Measurements from ENCODE around the gene VAC14.

Gene VAC14

DNA sequence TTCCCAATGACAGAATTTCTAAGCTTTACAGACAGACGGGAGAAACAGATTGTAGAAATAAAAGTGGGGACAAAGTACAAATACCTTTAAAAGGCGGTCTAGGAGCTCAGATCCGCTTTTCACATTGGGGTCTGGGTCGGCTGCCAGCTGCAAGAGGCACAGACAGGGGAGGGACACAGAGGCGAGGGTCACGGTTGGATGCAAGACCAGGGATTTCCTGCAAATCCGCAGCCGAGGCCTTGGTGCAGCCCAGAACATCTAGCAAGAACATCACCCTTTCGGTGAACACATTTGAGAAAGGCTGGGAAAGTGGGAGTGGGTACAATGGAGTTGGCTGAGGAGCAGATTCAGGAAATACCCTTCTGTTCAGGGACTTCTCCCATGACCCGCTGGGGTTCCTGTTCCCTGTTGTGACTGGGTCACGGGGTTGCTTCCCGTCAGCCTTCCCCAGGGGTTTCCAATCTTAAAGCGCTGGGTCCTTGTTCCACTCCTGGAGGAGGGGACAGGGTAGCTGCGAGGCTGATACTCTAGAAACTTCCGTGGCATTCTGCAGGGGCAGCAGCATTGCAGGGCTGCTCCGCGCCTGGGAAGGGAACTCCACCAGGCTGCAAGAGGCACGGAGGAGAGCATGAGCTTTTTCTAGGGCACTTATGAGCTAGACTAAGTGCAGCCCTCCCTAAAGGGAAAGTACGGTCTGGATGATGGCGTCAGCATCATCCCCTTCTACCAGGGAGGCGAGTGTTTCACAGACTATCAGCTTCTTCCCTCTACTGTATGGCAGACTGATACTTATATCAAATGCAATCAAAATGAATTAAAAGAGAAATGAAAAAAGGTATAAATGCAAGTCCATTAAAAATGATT is 16.0 kb downstream of the VAC14 start:
- no peak for DNase-seq

DNA sequence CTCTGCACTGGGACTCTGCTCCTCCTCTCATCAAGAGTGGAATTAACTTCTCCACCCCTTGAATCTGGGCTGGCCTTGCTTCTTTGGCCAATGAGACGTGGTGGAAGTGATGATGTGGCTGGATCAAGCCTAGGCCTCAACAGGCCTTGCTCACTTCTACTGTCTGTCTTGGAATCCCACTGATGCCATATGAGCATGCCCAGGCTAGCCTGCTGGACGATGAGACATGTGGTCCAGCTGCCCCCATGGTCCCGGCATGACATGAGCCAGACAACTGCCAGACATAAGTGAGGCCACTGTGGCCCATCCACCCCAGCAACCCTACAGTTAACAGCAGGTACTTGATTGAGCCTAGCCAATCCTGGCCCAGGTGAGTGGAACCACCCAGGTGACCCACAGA is 18.7 kb downstream of the VAC14 start:
- no peak for DNase-seq

DNA sequence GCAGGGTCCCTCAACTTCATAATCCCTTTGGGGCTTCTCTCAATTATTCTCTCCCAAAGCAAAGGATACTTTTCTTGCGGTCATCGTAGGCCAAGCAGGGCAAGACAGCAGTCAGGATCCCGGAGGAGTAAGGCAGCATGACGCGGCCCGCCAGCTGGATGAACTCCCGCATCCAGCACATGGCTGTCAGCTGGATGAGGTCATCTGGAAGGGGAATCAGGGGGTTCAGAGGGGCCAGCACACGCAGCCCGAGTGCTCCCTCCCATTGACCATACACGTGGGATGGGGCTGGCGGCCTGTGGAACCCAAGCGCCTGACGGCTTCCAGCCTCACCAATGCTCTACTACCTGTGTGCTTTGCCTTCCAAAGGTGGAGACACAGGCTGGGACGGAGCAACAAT is 19.2 kb downstream of the VAC14 start:
- DNase-seq, result no peak

DNA sequence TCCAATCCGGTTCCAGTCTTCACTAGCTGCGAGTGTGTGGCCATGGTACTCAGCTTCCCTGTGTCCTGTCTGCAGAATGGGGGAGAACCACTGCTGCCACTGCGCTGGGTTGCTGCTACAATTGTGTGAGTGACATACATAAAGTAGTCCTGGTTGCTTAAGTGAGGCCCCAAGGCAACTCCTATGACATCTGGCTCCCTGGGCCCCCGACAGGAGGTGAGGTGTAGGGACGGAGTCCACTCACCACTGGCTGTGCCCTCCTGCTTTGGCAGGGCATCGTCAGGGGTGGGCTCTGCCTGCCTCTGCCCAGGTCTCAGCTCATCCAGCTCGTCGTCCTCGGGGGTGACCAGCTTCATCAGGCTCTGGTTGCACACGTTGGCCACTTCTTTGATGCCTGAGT is 20.4 kb downstream of the VAC14 start:
- DNase-seq, result no peak

DNA sequence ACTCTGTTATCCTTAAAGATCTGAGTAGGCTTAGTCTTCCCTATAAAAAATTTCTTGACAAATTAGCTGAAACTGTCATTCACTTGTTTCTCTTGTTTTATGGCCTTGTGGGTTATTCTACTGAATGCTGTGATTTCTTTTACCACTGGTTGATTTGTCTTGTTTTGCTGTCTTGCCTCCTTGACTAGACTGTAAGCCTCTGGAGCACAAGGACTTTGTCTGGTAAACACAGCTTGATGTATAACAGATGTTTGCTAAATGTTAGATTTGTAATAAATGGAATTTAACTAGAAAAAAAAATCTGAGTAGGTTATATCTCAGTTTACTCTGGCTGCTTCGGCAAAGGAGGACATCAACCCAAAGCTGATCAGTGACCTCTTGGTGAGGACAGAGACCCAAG is 21.6 kb downstream of the VAC14 start:
- DNase-seq, result no peak

DNA sequence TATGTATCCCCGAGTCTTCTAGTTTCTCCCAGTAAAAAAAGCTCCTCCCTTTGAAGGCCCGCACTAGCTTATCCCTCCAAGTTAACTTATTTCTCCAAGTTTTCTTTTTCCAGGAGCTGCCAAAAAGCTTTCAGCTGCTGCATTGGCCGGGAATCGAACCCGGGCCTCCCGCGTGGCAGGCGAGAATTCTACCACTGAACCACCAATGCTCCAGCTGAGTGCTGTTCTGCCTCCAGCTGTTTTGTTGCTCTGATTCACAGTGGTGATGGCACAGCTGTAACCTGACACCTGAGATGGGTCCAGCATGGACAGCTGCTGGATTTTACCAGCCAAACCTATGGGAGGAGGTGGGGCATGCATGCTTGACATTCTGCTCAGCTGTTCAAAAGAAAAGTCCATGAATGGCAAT is 22.1 kb downstream of the VAC14 start:
- DNase-seq, result no peak

DNA sequence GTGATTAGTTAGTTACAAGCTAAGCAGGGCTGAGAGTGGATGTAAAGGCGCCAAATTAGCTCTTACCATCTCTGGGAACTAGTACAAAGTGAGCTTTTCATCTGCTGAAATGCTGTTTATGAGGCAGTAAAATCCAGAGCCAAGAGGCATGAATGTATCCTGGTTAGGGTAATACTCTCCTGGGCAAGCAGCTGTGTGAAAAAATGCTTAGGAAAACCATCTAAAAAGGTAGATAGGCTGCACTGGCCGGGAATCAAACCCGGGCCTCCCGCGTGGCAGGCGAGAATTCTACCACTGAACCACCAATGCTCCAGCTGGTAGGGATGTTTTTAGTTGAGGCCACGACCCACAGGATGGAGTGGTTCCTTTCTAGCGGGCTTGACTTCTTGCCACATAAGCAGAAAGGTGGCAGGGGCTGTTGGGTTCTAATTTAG is 23.0 kb downstream of the VAC14 start:
- no peak for DNase-seq

DNA sequence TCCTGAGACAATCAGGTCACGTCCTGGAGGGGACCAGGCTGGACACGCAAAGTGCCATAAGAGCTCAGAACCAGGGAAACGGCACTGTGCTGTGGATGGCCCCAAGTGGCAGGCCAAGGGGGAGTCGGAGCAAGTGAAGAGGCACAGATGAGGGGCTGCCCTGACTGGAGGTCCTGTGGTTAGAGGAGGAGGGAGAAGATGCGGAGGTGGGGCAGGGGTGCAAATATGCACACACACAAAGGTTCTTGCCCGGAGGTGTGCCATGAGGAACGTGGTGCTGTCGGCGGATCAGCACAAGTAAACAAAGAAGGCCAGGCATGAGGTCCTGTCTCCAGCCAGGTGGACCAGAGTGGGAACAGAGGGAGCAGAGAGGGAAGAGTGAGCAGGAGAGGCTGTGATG is 23.5 kb downstream of the VAC14 start:
- no peak for DNase-seq

DNA sequence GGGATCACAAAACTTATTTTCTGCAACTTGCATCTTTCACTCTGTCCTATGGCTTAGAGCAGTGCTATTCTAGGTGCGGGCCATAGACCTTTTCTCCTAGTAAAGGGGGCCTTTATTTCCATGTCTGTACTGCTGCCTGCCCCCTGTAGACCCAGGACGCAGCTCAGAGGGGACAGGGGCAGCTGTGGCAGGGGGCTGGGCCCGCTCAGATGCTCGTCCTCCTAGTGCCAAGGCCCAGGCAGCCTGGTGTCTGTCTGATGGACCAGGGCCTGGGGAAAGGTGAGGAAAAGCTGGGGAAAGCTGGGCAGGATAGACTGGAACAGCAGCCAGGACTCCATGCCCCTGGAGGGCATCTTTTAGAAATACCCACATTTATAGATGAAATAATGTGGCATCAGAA is 25.6 kb downstream of the VAC14 start:
- DNase-seq, result no peak

DNA sequence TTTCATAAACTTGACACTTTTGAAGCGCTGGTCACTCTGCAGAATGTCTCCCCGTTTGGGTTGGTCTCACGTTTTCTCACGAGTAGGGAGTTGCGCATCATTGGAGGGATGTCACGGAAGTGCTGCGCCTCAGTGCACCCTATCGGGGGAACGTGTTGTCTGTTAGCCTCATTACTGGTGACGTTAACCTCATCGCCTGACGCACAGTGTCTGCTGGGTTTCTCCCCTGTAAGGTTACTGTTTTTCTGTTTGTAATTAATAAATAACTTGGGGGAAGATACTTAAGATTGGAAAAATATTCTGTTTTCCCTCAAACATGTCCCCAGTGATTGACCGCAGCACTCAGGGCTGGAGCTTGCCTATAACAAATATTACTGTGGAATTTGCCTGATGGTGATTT is 26.7 kb downstream of the VAC14 start:
- no peak for DNase-seq

DNA sequence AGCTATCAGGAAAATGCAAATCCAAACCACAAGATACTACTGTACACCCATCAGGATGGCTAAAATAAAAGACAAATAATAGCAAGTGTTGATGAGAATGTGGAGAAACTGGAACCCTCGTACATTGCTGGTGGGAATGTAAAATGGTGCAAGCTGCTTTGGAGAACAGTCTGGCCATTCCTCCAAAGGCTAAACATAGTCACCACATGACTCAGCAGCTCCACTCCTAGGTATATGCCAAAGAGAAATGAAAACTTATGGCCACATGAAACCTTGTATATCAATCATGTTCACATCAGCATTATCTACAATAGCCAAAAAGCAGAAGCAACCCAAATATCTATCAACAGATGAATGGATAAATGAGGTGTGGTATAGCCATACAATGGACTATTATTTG is 28.5 kb downstream of the VAC14 start:
- DNase-seq, result no peak

DNA sequence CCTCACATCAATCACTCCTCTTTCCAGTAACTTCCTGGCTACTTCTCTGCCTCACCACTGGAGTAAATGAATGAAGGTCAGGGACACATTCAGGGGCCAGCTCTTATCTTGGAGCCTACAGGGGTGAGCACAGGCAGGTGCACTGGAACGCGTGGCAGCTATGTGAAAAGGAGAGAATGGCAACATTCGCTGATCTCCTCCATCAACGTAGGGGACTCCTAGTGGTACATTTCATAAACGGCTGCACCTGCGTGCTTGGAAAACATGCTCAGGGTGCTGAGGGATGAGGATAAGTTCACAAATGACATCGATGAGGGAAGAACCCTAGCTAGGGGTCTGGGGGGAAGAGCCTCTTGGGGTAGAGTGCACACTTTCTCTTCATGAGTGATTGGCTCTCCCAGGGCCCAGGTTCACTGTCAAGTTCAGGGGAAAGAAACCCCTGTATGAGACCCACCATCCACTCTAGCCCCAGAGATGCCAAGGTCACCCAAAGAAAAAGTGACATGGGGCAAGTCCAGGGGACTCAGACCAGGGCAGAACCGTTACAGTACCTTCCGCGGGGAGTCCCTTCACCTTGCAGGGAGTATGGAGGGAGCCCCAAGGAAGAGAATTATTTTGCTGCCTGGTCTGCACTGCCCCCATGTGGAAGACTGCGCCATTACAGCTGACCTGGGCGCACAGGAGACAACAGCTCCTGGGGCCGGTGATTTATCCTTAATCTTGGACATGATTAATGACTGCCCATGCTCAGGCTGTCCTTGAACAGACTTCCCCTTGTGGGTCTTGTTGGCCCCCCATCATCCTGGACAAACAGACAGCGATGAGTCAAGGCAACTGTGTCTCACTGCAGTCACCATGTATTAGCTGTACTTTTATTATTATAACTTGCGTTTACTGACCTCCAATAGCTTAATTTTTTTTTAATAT is 30.1 kb downstream of the VAC14 start:
- peak; percentile 83 for DNase-seq

DNA sequence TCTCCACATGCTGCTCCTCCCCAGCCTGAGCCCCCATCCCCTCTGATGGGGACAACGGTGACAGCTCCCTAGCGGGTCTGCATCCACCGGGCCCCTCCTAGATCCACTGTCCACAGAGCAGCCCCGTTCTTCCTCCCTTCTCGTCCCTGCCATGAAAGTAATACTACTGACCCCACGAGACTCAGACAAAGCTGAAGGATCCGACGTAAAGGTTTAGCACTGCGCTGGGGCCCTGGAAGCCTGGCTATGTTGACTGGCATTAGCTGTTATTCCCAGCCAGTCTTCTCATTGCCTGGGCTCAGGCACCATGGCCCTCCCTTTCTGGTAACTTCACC is 30.7 kb downstream of the VAC14 start:
- no peak for DNase-seq

DNA sequence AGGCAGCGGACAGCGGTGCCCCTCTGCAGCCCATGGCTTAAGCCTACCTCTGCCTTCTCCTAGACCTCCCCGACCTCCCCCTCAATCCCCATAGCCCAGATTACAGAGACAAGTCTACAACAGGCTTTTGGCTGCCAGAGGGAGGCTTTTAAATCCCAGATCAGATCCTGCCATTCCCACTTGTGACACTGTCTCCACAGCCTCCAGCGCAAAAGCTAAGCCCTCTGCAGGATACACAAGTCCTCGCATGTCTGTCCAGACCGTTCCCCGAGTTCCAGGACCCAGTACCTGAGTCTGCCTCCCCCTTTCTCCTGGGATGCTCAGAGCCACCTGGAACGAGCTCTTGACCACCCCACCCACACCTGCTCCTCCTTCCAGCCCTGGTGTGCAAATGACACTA is 31.2 kb downstream of the VAC14 start:
- DNase-seq, result no peak

DNA sequence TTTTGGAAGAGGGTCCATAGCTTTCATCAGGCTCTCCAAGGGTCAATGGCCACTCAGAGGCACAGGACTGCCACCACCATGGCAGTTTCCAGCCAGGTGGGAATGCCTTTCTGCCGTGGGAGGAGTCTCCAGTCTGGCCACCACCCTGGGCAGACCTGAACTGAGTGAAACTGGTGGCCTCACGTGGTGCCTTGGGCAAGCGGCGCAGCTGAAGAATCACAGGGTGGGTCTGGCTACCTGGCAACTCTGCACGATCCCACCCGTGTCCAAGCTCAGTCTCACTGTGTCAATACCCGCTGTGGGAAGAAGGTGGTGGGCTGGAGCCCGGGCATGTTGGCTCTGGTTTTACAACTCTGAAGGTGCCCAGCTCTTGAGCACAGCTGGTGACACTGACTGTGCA is 31.8 kb downstream of the VAC14 start:
- DNase-seq, result no peak

DNA sequence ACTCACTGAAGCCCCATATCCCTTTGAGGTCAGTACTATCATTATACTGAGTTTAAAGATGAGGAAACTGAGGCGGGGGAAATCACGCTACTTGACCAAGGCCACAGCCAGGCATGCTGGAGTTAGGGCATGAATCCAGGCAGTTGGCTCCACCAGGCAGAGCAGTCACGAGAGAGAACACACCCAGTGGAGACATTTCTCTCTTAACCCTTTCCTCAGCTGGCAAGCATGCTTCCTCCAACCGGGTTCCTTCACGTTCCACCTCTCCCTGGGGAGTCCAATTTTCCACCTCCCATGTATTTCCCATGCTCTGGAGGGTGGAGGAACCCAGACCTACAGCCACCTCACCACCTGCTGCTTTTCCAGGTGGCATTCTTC is 32.8 kb downstream of the VAC14 start:
- DNase-seq, result no peak

DNA sequence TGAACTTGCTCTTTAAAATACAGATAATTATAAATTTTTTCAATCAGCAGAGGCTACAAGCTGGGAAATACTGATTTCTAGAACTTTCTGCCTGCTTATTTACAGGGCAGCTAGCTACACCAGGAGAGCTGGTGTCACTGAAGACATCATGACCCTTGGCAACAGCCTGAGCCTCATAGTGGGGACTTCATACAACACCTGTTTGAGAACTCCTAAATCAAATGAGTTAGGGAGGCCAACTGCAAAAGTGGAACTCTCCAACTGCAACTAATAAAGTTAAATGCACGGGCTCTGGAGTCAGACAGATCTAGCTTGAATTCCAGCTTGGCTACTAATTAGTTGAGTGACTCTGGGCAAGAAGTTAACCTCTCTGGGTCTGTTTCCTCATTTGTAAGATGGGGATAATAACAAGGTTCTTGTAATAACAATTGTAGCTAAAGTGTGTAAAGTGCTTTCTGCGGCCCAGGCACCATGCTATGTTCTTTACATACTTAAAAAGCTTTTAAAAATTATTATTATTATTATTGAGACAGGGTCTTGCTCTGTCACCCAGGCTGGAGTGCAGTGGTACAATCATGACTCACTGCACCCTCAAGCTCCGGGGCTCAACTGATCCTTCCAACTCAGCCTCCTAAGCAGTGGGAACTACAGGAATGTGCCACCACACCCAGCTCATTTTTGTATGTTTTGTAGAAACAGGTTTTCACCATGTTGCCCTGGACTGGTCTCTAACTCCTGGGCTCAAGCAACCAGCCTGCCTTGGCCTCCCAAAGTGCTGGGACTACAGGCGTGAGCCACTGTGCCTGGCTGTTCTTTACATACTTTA is 33.4 kb downstream of the VAC14 start:
- no peak for DNase-seq

DNA sequence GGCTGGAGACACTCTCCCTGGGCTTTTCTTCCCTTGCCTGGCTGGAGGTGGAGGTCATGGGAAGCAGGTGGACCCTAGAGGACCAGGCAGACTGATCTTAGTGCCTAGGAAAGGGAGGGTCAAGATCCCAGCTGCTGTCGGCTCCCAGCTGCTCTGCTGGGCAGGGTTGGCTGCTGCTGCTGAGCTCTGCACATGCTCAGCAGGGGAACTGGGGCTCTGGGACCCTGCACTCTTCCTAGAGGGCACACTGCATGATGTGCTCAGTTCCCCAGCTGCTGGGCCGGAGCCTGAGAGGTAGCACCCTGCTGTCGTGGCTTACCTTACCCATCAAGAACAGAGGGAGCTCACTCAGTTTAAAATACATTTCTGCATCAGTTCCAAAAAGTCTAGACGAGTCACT is 34.3 kb downstream of the VAC14 start:
- DNase-seq, result no peak

DNA sequence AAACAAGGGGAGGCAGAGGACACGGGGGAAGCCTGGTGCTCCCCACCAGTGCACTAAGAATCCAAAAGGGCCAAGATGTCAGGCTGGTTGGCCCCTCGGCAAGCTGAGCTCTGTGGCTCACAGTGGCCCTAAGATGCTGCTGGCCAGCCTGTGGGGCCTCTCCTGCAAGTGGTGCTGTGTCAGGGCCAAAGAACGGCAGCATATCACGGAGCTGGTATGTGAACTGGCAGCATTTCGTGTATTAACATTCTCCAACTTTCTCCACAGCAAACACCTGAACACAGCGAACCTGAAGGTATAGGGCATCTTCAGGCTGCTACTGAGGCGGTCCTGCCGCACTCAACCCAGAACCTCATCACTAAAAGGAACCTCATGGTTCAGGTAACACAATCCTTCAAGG is 34.8 kb downstream of the VAC14 start:
- DNase-seq, result no peak

DNA sequence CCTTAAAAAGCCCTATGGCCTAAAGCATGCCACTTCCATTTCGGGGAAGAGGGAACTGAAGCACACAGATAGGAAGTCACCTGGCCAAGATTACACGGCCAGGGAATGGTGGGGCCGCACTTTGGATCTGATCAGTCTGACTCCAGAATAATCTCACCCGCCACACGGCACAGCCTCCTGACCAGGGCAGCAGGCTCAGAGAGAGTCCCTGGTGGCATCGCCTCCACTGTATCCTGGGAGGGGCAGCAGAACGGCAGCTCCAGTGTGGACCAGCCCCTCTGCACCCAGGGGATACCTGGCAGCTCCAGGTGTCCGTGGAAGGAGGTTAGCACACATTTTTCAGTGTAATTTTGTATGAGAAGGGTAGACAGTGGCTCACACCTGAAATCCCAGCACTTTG is 35.5 kb downstream of the VAC14 start:
- no peak for DNase-seq

DNA sequence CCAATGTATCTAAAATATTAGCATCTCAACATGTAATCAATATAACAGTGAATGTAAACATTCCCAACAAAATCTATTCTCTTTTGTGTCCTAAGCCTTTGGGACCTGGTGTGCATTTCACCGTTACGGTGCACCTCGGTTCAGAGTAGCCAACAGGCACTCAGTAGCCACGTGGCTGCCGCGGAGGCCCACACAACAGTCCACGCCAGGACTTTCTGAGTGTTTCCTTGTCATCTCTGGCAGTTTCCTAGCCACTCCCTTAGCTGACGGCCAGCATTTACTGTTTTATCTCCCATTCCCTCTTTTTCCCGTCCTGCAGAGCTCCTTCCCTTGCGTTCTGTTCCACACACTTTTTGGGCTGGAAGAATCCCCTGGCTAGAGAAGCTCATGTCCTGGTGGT is 36.3 kb downstream of the VAC14 start:
- no peak for DNase-seq

DNA sequence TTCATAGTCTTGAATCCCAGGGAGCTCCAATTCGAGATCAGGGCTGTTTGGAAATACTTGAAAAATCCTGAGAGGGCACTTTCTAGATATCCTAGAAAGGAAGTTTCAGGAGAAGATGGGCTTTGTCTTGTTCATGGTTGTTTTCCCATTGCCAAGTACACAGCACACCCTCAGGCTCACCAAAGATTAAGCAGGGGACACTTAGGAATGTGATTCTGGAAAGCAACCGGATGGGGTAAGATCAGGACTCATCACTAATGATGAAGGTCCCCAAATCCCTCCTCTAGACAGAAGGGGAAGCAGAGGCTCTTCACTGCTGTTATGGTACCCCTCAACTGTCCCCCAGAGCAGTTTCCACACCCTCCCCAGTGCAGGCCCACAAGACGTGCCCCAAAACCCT is 40.7 kb downstream of the VAC14 start:
- DNase-seq, result no peak

DNA sequence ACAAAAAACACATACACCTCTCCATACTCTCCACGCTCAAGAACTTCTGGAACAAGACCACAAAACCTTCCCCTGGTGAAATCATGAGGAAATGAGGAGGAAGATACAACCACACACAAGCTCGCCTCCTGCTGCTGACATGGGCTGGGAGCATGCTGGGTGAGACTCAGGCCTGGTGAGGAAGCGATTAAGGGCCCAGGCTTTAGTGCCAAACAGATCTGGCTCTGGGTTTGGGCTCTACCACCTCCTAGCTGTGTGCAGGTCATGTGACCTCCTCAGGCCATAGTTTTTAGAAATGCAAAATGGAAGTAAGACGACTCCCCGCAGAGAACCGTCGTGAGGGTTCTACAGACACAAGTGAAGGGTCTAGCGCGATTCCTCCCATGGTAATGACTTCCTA is 41.3 kb downstream of the VAC14 start:
- no peak for DNase-seq
